Gastroesophageal sphincter (tissue), 4 donors: Measurements from ENCODE around the gene UBE4B. TPM values are rescaled to one million over a fixed set of nuclear protein-coding genes. Genes with fewer than 3 reads are reported as not detected.

Source experiments
- ATAC-seq: fragments of 150-250 bp; one replicate; pipeline ENCODE4 v1.9.1; 2016; ENCODE audit warnings: mild to moderate bottlenecking, moderate library complexity
- H3K27ac ChIP-seq, 4 donors: fragments of 200-600 bp; sonication (generic) in 3 of 4; 1 replicate in 3 of 4; 2 replicates in 1 of 4; pipeline ENCODE4 v1.5.1; 2016 to 2019
- H3K27me3 ChIP-seq: fragments of 200-600 bp; sonication (generic); one replicate; pipeline ENCODE4 v1.5.1; 2019
- H3K36me3 ChIP-seq, 2 donors: fragments of 200-600 bp; sonication (generic); one replicate each; pipeline ENCODE4 v1.5.1; 2019; ENCODE audit warnings: control low read depth in 1 of 2
- H3K4me1 ChIP-seq, 3 donors: fragments of 200-600 bp; sonication (generic); 1 replicate in 2 of 3; 2 replicates in 1 of 3; pipeline ENCODE4 v1.5.1; 2016 to 2019; ENCODE audit warnings: control low read depth in 2 of 3
- H3K4me3 ChIP-seq, 2 donors: fragments of 200-600 bp; sonication (generic); one replicate each; pipeline ENCODE4 v1.5.1; 2019; ENCODE audit warnings: mild to moderate bottlenecking in 1 of 2, moderate library complexity in 1 of 2
- H3K9me3 ChIP-seq, 3 donors: fragments of 200-600 bp; sonication (generic); one replicate each; pipeline ENCODE4 v1.5.1; 2017 to 2019; ENCODE audit warnings: control low read depth in 2 of 3
- EP300 ChIP-seq: sonication (generic); formaldehyde crosslinking; IDR thresholded peaks from one replicate; pipeline ENCODE4 v1.6.1; 2017; ENCODE audit warnings: antibody characterized with exemption, mild to moderate bottlenecking
- POLR2A ChIP-seq, 2 donors: fragments of 450-650 bp; IDR thresholded peaks; one replicate each; pipeline ENCODE4 v1.6.1; 2017; ENCODE audit warnings: antibody characterized with exemption in 2 of 2, mild to moderate bottlenecking in 2 of 2, moderate library complexity in 1 of 2
- POLR2AphosphoS5 ChIP-seq: sonication (generic); formaldehyde crosslinking; IDR thresholded peaks from one replicate; pipeline ENCODE4 v1.6.1; 2017; ENCODE audit warnings: antibody characterized with exemption
- WGBS, 2 donors: methylation state at CpG; one replicate each; pipeline ENCODE4 v1.1.5; 2018; ENCODE audit warnings: low coverage in 1 of 2; 5-methylcytosine and 5-hydroxymethylcytosine counted together
- total RNA-seq, 4 donors: library from RNA; depleted of rRNA; stranded (reverse); fragments of >200 nt; gene quantifications; one replicate each; pipeline ENCODE4 v1.1.0, GENCODE V29; 2016
- TF ChIP-seq, protein P1 (sequence below), 4 experiments: fragments of 200-600 bp in 2 of 4; fragments of 450-650 bp in 2 of 4; sonication (generic) in 1 of 4; IDR thresholded peaks; one replicate each; pipeline ENCODE4 v1.5.1; 2017 to 2019; ENCODE audit warnings: antibody characterized with exemption in 4 of 4, mild to moderate bottlenecking in 2 of 4, moderate library complexity in 2 of 4

UBE4B gene
- total RNA-seq, 4 donors from 2014 or later, result 56.9 to 120 (median 83.2) TPM

DNA sequence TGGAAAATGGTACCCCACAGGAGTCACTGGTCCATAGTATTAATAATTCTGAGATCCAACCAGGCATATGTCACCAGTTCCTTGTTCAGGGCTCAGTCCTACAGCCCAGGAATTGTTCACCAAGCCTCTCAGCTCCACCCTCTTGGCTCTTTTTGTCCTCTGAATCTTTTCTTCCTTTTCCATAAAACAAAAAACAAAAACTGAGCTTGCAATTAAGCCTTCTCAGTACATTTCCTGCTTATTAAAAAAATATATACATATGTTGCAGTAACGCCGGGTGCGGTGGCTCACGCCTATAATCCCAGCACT is 154.2 kb downstream of the UBE4B start:
- Histone ChIP-seq H3K9me3 (no peaks in the 10 kb centered on the region), H3K4me3 (no peak overlapping the region), H3K27ac (no peak overlapping the region), H3K36me3 (peaks cover 0 to under 1% of the 10 kb centered on the region in 2 donors), H3K4me1 (no peaks in the 10 kb centered on the region), H3K27me3 (no peaks in the 10 kb centered on the region)
- TF ChIP-seq POLR2AphosphoS5, result no peak
- no peak for TF ChIP-seq POLR2A (IDR thresholded peaks at IDR 0.05)
- TF ChIP-seq EP300, result no peak
- TF ChIP-seq, protein P1, sequence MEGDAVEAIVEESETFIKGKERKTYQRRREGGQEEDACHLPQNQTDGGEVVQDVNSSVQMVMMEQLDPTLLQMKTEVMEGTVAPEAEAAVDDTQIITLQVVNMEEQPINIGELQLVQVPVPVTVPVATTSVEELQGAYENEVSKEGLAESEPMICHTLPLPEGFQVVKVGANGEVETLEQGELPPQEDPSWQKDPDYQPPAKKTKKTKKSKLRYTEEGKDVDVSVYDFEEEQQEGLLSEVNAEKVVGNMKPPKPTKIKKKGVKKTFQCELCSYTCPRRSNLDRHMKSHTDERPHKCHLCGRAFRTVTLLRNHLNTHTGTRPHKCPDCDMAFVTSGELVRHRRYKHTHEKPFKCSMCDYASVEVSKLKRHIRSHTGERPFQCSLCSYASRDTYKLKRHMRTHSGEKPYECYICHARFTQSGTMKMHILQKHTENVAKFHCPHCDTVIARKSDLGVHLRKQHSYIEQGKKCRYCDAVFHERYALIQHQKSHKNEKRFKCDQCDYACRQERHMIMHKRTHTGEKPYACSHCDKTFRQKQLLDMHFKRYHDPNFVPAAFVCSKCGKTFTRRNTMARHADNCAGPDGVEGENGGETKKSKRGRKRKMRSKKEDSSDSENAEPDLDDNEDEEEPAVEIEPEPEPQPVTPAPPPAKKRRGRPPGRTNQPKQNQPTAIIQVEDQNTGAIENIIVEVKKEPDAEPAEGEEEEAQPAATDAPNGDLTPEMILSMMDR (IDR thresholded peaks at IDR 0.05), result no peak
- 100% methylated on average over 4 of the region's 4 CpGs; no CpG with 5 or more reads in 1 of the 2 donors for WGBS, 2 donors
- ATAC-seq, result no peak

DNA sequence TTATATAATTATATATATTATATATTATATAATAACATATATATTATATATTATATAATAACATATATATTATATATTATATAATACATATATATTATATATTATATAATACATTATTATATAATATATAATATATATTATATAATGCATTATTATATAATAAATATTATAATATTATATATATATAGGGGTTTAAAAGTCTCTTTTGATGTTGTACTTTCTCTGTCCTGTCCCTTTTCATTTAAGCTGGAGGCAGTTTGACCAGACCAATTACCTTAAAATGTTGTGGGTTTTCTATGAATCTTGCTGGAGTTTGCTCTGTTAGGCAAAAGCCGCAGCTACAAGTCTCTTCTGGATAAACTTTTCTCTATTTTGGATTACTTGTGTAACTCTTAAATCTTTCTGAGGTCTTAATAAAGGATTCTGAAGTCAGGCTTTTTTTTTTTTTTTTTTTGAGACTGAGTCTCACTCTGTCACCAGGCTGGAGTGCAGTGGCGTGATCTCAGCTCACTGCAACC is 155.4 kb downstream of the UBE4B start:
- Histone ChIP-seq H3K27ac (no peak overlapping the region), H3K36me3 (no peaks in the 10 kb centered on the region), H3K4me3 (no peak overlapping the region), H3K9me3 (no peaks in the 10 kb centered on the region), H3K27me3 (no peaks in the 10 kb centered on the region), H3K4me1 (no peaks in the 10 kb centered on the region)
- TF ChIP-seq, protein P1 (IDR thresholded peaks at IDR 0.05), result no peak
- 100% methylated on average over 1 of the region's 2 CpGs for WGBS, 2 donors
- no peak for ATAC-seq

DNA sequence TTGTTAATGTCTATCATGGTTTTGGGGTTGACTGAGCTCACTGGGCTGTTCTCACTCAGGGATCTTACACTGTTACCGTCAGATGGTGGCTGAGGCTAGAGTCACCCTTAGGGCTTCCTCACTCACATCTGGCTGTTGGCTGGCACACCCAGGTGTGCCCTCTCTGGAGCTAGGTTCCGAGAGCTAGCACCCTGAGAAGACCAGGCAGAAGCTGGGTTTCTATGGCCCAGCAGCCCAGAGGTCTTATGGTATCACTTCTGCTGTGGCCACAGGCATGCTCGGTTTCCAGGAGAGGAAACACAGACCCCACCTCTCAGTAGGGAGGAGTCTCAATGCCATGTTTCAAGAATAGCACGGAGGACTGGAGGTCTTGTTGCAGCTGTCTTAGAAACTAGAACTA is 156.9 kb downstream of the UBE4B start:
- no peaks in the 10 kb centered on the region for H3K36me3 ChIP-seq
- ATAC-seq, result no peak
- H3K27ac ChIP-seq, result no peak overlapping the region
- 50 to 53% methylated on average over 1 to 2 of the region's 4 CpGs for WGBS, 2 donors
- no peaks in the 10 kb centered on the region for H3K9me3 ChIP-seq
- TF ChIP-seq EP300 (no peak), POLR2A (IDR thresholded peaks at IDR 0.05) (no peak), POLR2AphosphoS5 (no peak)
- TF ChIP-seq, protein P1 (IDR thresholded peaks at IDR 0.05), result no peak
- no peak overlapping the region for H3K4me3 ChIP-seq
- H3K27me3 ChIP-seq, result no peaks in the 10 kb centered on the region
- no peaks in the 10 kb centered on the region for H3K4me1 ChIP-seq

DNA sequence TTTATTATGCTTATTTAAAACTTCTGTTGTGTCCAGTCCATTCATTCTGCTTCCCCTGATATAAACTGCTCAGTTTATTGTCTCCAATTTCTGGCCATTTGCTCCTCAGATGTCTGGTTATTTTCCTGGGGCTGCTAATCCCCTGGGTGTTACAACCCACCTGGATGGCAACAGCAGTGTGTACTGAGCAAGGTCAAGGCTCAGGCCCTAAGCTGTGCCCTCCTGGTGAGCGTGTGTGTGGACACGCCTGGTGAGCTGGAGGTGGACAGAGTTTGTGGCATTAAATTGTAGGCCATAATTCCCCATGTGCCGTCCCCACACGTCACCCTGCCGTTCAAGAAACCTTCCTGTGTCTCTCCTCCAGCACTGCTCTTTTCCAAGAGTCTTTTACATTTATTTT is 159.5 kb downstream of the UBE4B start:
- 89% methylated on average over 3 to 5 of the region's 5 CpGs for WGBS, 2 donors

DNA sequence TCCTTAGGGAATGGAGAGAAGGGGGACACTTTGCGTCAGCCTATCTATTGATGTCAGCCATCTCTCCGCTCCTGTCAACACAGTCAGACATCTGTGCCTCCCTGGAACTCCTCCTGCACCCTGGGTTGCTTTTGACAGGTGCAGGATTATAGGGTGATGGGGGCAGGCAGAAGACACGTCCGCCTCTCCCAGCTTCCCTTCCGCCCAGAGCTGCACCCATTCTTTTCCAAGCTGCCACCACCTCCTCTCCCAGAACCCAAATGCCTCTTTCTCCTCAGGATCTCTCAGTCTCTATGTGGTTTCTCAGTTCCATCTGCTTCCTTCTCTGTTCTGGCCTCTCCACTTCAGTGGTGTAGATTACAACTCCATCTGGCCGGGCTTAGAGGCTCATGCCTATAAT is 160.5 kb downstream of the UBE4B start:
- ATAC-seq, result no peak

More for the DNA sequence above, 159.5 kb downstream of the UBE4B start:
- TF ChIP-seq POLR2AphosphoS5 (no peak), EP300 (no peak), POLR2A (IDR thresholded peaks at IDR 0.05) (no peak)
- TF ChIP-seq, protein P1 (IDR thresholded peaks at IDR 0.05), result no peak
- Histone ChIP-seq H3K36me3 (no peaks in the 10 kb centered on the region), H3K9me3 (no peaks in the 10 kb centered on the region), H3K4me3 (no peak overlapping the region), H3K27me3 (no peaks in the 10 kb centered on the region), H3K4me1 (no peaks in the 10 kb centered on the region), H3K27ac (no peak overlapping the region)
- no peak for ATAC-seq

More for the DNA sequence above, 160.5 kb downstream of the UBE4B start:
- Histone ChIP-seq H3K4me1 (no peaks in the 10 kb centered on the region), H3K27ac (no peak overlapping the region), H3K4me3 (no peak overlapping the region), H3K36me3 (no peaks in the 10 kb centered on the region), H3K27me3 (no peaks in the 10 kb centered on the region), H3K9me3 (no peaks in the 10 kb centered on the region)
- TF ChIP-seq, protein P1 (IDR thresholded peaks at IDR 0.05), result no peak
- TF ChIP-seq POLR2A (IDR thresholded peaks at IDR 0.05) (no peak), POLR2AphosphoS5 (no peak), EP300 (no peak)
- WGBS, 2 donors, result 54% methylated on average over 4 of the region's 6 CpGs; no CpG with 5 or more reads in 1 of the 2 donors
